Progenitor cell of endocrine pancreas (in vitro differentiated cells): Measurements from ENCODE around the gene RASA4. TPM values are rescaled to one million over a fixed set of nuclear protein-coding genes. Genes with fewer than 3 reads are reported as not detected.
"Not testable (repeated sequence)": the region's sequence is repeated elsewhere in the genome, so short reads cannot be mapped to it uniquely, and the experiment has no call there.

ENCODE experiments used
- DNase-seq: peaks from one replicate; pipeline ENCODE4 v3.0.0; 2021; ENCODE audit warnings: low spot score; ENCODE audit not compliant: unreplicated experiment
- H3K27ac Mint-ChIP-seq: 2 replicates; pipeline ENCODE4 v1.8.0; 2021; ENCODE audit warnings: mild to moderate bottlenecking, moderate library complexity, mixed read lengths
- H3K27me3 Mint-ChIP-seq: 2 replicates; pipeline ENCODE4 v1.8.0; 2021; ENCODE audit warnings: mixed read lengths
- H3K36me3 Mint-ChIP-seq: 2 replicates; pipeline ENCODE4 v1.8.0; 2022; ENCODE audit warnings: mixed read lengths; ENCODE audit not compliant: insufficient read depth
- H3K4me1 Mint-ChIP-seq: 2 replicates; pipeline ENCODE4 v1.8.0; 2021; ENCODE audit warnings: low read depth, mixed read lengths
- H3K4me3 Mint-ChIP-seq: 2 replicates; pipeline ENCODE4 v1.8.0; 2021; ENCODE audit warnings: low read depth, mild to moderate bottlenecking, moderate library complexity, mixed read lengths
- H3K9me3 Mint-ChIP-seq: 2 replicates; pipeline ENCODE4 v1.8.0; 2021; ENCODE audit warnings: low read depth, mixed read lengths
- total RNA-seq: library from RNA; stranded (reverse); gene quantifications from 2 replicates; pipeline ENCODE4 v1.2.1, GENCODE V29; 2021

RASA4 gene
- total RNA-seq, 1 donor from 2014 or later, result 20.2 TPM

DNA sequence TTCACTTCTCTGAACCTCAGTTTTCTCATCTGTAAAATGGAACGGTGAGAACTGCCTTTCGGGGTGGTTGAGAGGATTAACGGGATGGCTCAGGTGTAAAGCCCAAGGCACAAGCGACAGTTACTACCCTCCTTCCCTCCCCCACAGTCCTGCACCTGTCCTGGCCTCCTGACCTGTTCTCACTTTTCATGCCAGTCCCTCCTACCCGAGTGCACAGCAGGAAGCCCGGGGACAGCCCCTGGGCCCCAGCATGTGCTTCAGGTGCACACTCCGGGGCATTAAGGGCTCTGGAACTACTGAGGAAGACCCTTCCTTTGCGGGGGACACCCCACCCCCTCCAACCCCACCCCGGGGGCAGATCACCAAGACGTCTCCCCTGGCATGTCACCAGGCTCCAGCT lies 626 bp downstream of the RASA4 start:
- H3K9me3 Mint-ChIP-seq, H3K27ac Mint-ChIP-seq, H3K4me1 Mint-ChIP-seq, DNase-seq, H3K4me3 Mint-ChIP-seq, H3K27me3 Mint-ChIP-seq, H3K36me3 Mint-ChIP-seq: not testable (repeated sequence)

DNA sequence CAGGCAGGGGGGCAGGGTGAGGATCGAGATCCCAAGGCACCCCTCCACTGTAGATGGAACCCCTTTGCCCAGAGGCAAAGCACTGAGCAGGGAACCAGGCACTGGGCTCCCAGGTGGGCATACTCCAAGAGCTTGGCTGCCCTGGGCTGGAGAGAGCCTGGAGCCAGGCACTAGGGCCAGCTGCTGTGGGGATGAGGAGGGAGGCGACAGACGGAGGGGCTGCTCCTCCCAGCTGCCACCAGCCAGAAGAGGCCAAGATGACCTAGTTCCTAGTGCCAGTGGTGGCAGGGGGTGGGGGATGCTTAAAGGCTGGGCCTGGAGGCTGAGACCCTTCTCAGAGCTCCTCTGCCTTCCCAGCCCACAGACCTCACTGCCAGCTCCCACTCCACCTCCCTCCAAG lies 1.7 kb downstream of the RASA4 start:
- not testable (repeated sequence) for H3K27me3 Mint-ChIP-seq, H3K4me1 Mint-ChIP-seq, H3K9me3 Mint-ChIP-seq, H3K36me3 Mint-ChIP-seq, H3K27ac Mint-ChIP-seq, DNase-seq, H3K4me3 Mint-ChIP-seq

DNA sequence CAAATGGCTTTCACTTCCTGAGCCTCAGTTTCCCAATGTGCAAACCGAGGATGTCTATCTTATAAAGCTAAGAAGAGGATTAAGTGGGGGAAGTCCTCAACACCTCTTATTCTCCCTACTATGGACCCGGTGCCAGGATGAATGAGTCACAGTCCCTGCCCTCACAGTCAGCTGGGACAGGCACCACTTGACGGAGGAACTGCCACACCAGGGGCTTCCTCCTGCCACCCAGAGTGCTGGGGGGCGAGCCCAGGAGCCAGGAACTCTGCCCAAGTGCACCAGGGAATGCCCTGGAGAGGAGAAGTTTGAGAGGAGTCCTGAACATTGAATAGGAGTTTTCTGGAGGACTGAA lies 2.2 kb downstream of the RASA4 start:
- not testable (repeated sequence) for H3K27ac Mint-ChIP-seq, H3K9me3 Mint-ChIP-seq, H3K4me3 Mint-ChIP-seq, H3K27me3 Mint-ChIP-seq, H3K4me1 Mint-ChIP-seq, H3K36me3 Mint-ChIP-seq, DNase-seq

DNA sequence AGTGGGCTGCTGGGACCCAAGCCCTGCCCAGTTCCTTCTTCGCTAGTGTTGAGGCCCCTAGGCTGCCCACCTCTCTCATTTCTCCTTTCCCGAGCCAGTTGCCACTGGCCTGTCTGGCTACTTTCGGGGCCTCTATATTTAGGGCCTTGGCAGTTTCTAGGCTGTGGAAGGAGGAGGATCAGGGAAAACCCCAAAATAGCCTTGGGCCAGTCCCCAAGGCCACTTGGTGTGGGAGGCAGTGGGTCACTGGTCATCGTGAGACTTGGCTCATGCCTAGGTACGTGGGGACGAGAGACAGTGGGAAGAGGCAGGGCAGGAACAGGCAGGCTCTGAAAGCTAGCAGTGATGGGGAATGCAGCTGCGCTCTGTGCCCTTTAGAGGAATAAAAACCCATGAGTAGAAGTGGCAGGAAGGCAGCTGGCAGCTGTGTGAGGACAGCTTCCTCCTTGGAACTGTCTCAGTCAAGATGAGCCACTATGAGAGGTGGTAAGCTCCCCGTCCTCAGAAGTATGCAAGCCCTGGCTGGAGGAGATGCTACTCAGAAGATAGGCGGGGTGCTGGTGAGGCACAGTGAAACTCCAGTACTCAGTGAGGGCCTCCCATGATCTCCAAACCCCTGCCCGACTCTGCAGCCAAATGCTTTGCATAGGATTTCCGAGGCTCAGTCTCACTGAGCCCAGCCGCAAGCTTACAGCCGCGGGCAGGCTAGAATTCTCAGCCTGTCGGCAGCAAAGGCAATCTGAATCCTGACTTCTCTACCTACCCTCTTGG lies 2.8 kb downstream of the RASA4 start:
- H3K27ac Mint-ChIP-seq, result not testable (repeated sequence)

DNA sequence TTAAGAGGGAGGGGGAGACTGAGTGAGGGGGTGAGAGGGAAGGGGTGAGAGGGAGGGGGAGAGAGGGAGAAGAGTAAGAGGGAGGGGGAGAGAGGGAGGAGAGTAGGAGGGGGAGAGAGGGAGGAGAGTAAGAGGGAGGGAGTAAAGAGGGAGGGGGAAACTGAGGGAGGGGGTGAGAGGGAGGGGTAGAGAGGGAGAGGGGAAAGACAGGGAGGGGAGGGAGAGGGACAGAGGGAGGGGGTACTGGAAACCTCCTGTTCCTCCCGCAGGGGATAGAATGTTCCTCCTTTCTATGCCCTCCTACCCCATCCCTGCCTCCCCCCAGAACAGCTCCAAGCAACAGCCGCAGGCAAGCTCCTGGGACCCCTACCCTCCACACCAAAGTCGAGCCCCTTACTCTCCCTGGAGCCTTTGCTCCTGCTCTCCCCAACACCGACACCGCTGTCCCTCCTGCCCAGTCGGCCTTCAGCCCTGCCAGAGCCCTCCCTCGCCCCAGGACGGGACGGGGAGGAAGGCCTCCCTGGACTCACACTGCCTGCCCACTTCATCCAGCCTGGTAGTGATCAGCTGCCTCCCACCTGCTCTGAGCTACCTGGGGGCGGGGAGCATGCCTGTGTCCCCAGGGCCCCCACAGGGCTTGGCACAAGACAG lies 4.8 kb downstream of the RASA4 start:
- H3K36me3 Mint-ChIP-seq, H3K27ac Mint-ChIP-seq, H3K27me3 Mint-ChIP-seq, DNase-seq, H3K4me3 Mint-ChIP-seq, H3K9me3 Mint-ChIP-seq, H3K4me1 Mint-ChIP-seq: not testable (repeated sequence)

More for the DNA sequence above, 2.8 kb downstream of the RASA4 start:
- not testable (repeated sequence) for DNase-seq, H3K27me3 Mint-ChIP-seq, H3K36me3 Mint-ChIP-seq, H3K9me3 Mint-ChIP-seq, H3K4me1 Mint-ChIP-seq, H3K4me3 Mint-ChIP-seq

DNA sequence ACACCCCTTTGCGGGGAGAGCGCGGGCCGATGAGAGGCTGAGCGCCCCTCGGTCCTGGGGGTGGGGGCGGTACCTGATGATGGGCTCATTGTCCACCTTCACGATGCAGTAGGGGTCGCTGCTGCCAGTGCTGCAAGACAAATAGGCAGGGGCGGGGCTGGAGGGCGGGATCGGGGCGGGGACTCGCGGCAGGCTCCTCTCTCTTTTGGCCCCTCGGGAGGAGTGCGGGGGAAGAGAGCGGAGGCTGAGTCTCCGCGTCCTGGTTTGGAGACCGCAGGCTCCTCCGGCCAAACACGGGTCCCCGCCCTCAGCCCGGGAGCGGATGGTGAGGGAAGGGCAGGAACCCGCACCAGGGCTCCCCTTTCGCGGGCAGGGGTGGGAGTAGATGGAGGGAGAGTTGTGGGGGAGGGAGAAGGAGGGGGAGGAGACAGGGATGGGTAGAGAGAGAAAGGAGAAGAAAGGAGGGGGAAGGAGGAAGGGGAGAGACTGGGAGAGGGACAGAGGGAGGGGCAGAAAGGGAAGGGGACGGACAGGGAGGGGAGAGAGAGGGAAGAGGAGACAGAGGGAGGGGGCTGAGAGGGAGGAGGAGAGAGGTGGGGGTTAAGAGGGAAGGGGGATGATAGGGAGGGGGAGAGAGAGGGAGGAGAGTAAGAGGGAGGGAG lies 5.4 kb downstream of the RASA4 start:
- not testable (repeated sequence) for H3K27me3 Mint-ChIP-seq, H3K9me3 Mint-ChIP-seq, H3K4me3 Mint-ChIP-seq, H3K36me3 Mint-ChIP-seq, H3K4me1 Mint-ChIP-seq, H3K27ac Mint-ChIP-seq, DNase-seq

DNA sequence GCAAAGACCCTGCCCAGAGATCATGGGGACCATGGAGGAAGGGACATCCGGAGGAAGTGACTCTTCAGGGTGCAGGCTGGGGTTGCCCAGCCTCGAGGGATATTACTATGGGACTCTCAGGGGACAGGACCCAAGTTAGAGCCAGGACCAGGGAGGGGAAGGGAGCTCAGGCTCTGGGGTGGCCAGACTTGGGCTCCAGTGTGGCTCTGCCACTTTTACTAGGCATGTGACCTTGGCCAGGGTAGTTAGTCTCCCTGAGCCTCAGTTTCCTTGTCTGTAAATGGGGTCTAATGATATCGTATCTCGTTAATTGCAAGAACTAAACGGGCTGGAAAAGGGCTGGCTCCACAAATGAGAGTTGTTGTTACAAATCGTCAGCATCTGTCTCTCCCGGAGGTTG lies 6.1 kb downstream of the RASA4 start:
- H3K4me1 Mint-ChIP-seq, H3K4me3 Mint-ChIP-seq, H3K27me3 Mint-ChIP-seq, DNase-seq, H3K36me3 Mint-ChIP-seq, H3K9me3 Mint-ChIP-seq, H3K27ac Mint-ChIP-seq: not testable (repeated sequence)

DNA sequence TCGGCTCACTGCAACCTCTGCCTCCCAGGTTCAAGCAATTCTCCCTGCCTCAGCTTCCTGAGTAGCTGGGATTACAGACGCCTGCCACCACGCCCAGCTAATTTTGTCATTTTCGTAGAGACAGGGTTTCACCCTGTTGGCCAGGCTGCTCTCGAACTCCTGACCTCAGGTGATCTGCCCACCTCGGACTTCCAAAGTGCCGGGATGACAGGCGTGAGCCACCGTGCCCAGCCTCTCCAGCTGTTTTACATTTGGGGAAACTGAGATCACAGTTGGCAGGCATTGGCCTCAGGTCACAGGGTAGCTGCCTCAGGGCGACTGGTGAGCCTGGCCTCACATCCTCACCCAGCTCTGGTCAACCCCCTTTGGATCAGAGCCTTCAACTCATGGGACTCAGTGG lies 6.8 kb downstream of the RASA4 start:
- not testable (repeated sequence) for H3K27ac Mint-ChIP-seq, DNase-seq, H3K4me3 Mint-ChIP-seq, H3K4me1 Mint-ChIP-seq, H3K27me3 Mint-ChIP-seq, H3K9me3 Mint-ChIP-seq, H3K36me3 Mint-ChIP-seq

DNA sequence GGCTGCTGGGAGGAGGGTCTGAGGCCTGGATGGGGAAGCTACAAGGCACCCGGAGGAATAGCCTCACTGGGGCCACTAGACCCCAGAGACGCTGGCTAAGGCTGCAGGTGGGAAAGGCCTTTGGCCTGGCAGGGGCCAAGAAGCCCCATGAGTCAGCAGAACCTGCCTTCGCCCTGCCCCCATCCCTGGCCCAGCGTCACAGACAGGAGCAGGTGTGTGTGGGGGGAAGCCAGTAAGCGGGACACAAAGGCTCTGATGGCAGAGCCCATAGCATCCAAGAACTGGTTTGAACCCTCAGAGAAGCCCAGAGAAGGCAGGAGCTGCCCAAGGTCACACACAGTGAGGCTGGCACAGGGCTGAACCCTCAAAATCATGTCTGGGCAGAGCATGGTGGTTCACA lies 9.7 kb downstream of the RASA4 start:
- H3K4me1 Mint-ChIP-seq, DNase-seq, H3K9me3 Mint-ChIP-seq, H3K4me3 Mint-ChIP-seq, H3K27me3 Mint-ChIP-seq, H3K36me3 Mint-ChIP-seq, H3K27ac Mint-ChIP-seq: not testable (repeated sequence)

DNA sequence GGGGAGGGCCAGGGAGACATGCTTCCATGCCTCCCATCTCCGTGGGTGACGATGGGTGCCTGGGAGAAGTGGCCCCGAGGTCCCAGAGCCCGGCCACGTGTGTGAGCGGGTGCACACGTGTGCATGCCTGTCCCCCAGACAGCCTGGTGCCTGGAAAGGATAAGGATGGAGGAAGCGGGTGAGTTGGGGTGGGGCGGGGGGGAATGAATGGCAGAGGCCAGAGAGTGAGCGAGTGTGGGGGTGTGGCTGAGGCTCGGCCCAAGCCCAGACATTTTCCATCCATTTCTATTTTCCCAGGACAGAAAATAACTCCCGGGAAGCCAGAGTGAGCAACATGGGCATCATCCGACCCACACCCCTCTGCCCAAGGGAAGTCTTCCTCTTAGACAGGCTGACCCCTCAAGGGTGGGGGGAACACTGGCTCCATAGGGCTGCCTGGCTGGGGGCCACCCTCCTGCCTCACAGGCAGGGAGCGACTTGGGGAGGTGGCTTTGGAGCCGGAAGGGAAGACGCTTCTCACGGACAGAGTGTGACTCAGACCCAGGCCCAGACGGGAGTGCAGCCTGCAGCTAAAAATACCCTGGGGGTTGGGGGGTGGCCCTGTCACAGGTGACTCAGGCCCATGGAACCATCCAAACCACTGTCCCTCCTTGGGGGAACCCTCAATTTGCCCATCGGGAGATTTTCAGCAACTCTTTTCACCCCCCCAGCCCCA lies 12.0 kb downstream of the RASA4 start:
- not testable (repeated sequence) for DNase-seq, H3K36me3 Mint-ChIP-seq, H3K4me3 Mint-ChIP-seq, H3K27me3 Mint-ChIP-seq, H3K4me1 Mint-ChIP-seq, H3K9me3 Mint-ChIP-seq, H3K27ac Mint-ChIP-seq

DNA sequence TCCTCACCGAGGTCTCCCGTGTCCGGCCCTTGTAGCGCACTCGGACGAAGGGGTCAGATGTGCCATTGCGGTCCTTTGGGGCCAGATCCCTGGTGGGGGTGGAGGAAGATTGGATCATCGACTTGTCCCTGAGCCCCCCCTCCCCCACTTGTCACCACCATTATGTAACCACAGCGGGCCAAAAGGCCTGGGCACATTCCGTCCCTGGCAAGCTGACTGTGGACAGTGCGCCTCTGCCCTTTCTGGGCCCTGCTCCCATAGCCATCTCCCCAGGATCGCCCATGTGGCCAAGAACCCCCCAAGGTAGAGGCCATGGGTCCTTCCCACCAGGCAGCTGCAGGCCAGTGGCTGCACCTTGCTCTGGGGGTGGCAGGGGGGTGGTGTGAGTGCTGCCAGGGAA lies 14.2 kb downstream of the RASA4 start:
- not testable (repeated sequence) for H3K27ac Mint-ChIP-seq, DNase-seq, H3K4me3 Mint-ChIP-seq, H3K4me1 Mint-ChIP-seq, H3K27me3 Mint-ChIP-seq, H3K36me3 Mint-ChIP-seq, H3K9me3 Mint-ChIP-seq

DNA sequence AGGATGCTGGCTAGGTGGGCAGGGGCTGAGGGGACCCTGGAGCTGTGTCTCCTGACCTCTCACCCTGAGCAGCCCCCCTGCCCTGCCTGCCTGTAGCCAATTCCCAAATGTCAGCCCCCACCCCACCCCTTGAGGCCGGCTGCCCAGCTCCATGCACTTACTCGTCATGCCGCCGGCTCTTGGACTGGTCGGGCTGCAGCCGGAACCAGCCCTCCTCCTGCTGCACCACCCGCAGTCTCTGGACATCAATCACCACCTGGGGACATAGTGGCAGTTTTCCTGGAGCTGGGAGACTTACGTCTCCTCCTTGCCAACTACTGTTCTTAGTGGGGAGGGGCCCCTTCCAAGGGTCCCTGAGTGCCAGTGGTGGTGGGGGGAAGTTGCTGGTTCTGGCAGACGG lies 16.9 kb downstream of the RASA4 start:
- not testable (repeated sequence) for H3K4me1 Mint-ChIP-seq, H3K36me3 Mint-ChIP-seq, H3K9me3 Mint-ChIP-seq, DNase-seq, H3K4me3 Mint-ChIP-seq, H3K27ac Mint-ChIP-seq, H3K27me3 Mint-ChIP-seq

DNA sequence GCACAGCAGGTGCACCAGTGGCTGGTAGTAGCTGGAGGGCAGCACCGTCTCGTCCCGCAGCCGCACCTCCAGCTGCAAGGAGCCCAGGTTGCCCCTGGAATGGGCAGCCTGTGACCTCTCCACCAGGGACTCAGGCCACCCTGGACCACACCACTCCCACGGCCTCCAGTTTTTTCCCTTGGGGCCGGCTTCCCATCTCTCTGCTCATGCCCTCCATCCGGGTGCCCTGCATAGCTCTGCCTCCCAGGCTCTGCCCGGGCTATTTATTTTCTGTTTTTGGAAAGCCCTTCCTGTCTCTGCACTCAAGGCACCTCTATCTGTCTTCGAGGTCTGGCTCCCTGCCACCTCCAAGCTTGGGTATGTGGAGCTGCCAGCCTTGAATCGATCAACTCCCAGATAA lies 20.5 kb downstream of the RASA4 start:
- H3K4me1 Mint-ChIP-seq, DNase-seq, H3K27me3 Mint-ChIP-seq, H3K9me3 Mint-ChIP-seq, H3K27ac Mint-ChIP-seq, H3K36me3 Mint-ChIP-seq, H3K4me3 Mint-ChIP-seq: not testable (repeated sequence)
